CD14-positive monocyte (primary cell): ENCODE data around the gene MYB. TPM values are rescaled to one million over a fixed set of nuclear protein-coding genes. Genes with fewer than 3 reads are reported as not detected.

Experiments used
- DNase-seq, 3 donors: peaks; one replicate each; pipeline ENCODE4 v3.0.0-alpha.2; 2011 to 2022
- H2AFZ ChIP-seq: 2 replicates; pipeline ENCODE4 v1.6.0; 2012; ENCODE audit warnings: mild to moderate bottlenecking, low read depth, low read length, inconsistent platforms; ENCODE audit not compliant: insufficient read depth, poor library complexity, severe bottlenecking
- H3K27ac ChIP-seq, 2 donors: 1 replicate in 1 of 2; 2 replicates in 1 of 2; pipeline ENCODE4 v1.5.1; 2012 to 2013; ENCODE audit warnings: low read length in 2 of 2, control low read depth in 1 of 2, inconsistent platforms in 1 of 2, low read depth in 1 of 2, mild to moderate bottlenecking in 1 of 2
- H3K27me3 ChIP-seq, 2 donors: one replicate each; pipeline versions ENCODE4 v1.6.0 to v1.6.1; 2011 to 2013; ENCODE audit warnings: low read length in 2 of 2; ENCODE audit not compliant: control insufficient read depth in 2 of 2, insufficient read depth in 2 of 2
- H3K36me3 ChIP-seq, 2 donors: replicated peaks in 1 of 2; 1 replicate in 1 of 2; 2 replicates in 1 of 2; pipeline versions ENCODE4 v1.5.1 to v1.6.1; 2012 to 2013; ENCODE audit warnings: low read length in 2 of 2, control low read depth in 1 of 2, inconsistent platforms in 1 of 2, mild to moderate bottlenecking in 1 of 2; ENCODE audit not compliant: insufficient read depth in 2 of 2, control insufficient read depth in 1 of 2
- H3K4me1 ChIP-seq, 2 donors: 1 replicate in 1 of 2; 2 replicates in 1 of 2; pipeline versions ENCODE4 v1.5.1 to v1.6.1; 2012 to 2013; ENCODE audit warnings: low read length in 2 of 2, control low read depth in 1 of 2, inconsistent platforms in 1 of 2, mild to moderate bottlenecking in 1 of 2, moderate library complexity in 1 of 2; ENCODE audit not compliant: insufficient read depth in 2 of 2, control insufficient read depth in 1 of 2
- H3K4me2 ChIP-seq: replicated peaks from 2 replicates; pipeline ENCODE3; 2012; ENCODE audit warnings: low read length, moderate library complexity, mild to moderate bottlenecking; ENCODE audit not compliant: poor library complexity, severe bottlenecking; ENCODE audit errors: extremely low read depth
- H3K4me3 ChIP-seq, 3 experiments: fragments of 200-600 bp in 1 of 3; sonication (generic) in 1 of 3; replicated peaks in 1 of 3; 1 replicate in 2 of 3; 2 replicates in 1 of 3; pipeline ENCODE4 v1.5.1; 2011 to 2013; ENCODE audit warnings: low read length in 3 of 3, mild to moderate bottlenecking in 3 of 3, control low read depth in 2 of 3, low read depth in 2 of 3, inconsistent platforms in 1 of 3, moderate library complexity in 1 of 3
- H3K79me2 ChIP-seq: 2 replicates; pipeline ENCODE4 v1.6.0; 2012; ENCODE audit warnings: mild to moderate bottlenecking, control low read depth, inconsistent platforms, low read length, moderate library complexity; ENCODE audit not compliant: insufficient read depth
- H3K9ac ChIP-seq: 2 replicates; pipeline ENCODE4 v1.6.0; 2017; ENCODE audit warnings: low read length, mild to moderate bottlenecking; ENCODE audit not compliant: insufficient read depth, poor library complexity, severe bottlenecking
- H3K9me3 ChIP-seq, 2 donors: replicated peaks in 1 of 2; 1 replicate in 1 of 2; 2 replicates in 1 of 2; pipeline versions ENCODE4 v1.5.1 to v1.6.1; 2012 to 2013; ENCODE audit warnings: low read length in 2 of 2, control low read depth in 1 of 2; ENCODE audit not compliant: control insufficient read depth in 1 of 2, insufficient read depth in 1 of 2
- H4K20me1 ChIP-seq: 2 replicates; pipeline ENCODE4 v1.6.0; 2012; ENCODE audit warnings: mild to moderate bottlenecking, low read length, control low read depth, moderate library complexity; ENCODE audit not compliant: insufficient read depth
- H3K27ac Mint-ChIP-seq, 7 donors: one replicate each; pipeline ENCODE4 v1.8.0; 2020; ENCODE audit warnings: mild to moderate bottlenecking in 7 of 7, mixed read lengths in 7 of 7, moderate library complexity in 6 of 7, inconsistent platforms in 2 of 7
- H3K27me3 Mint-ChIP-seq, 3 donors: one replicate each; pipeline ENCODE4 v1.8.0; 2021 to 2022; ENCODE audit warnings: low read depth in 3 of 3, mild to moderate bottlenecking in 3 of 3, mixed read lengths in 3 of 3, moderate library complexity in 3 of 3, inconsistent platforms in 1 of 3
- H3K36me3 Mint-ChIP-seq, 2 donors: one replicate each; pipeline ENCODE4 v1.8.0; 2020; ENCODE audit warnings: mixed read lengths in 2 of 2, inconsistent platforms in 1 of 2, mild to moderate bottlenecking in 1 of 2
- H3K4me1 Mint-ChIP-seq: one replicate; pipeline ENCODE4 v1.8.0; 2020; ENCODE audit warnings: mild to moderate bottlenecking, mixed read lengths
- H3K4me3 Mint-ChIP-seq, 2 donors: one replicate each; pipeline ENCODE4 v1.8.0; 2020; ENCODE audit warnings: mild to moderate bottlenecking in 2 of 2, mixed read lengths in 2 of 2, moderate library complexity in 1 of 2
- H3K9me3 Mint-ChIP-seq, 7 donors: one replicate each; pipeline ENCODE4 v1.8.0; 2020 to 2022; ENCODE audit warnings: mixed read lengths in 7 of 7, mild to moderate bottlenecking in 6 of 7, moderate library complexity in 6 of 7, inconsistent platforms in 2 of 7
- CTCF ChIP-seq: fragments of 200-600 bp; IDR thresholded peaks from one replicate; pipeline ENCODE4 v1.8.0; 2022; ENCODE audit warnings: antibody characterized with exemption, mild to moderate bottlenecking
- WGBS: methylation state at CpG from one replicate; pipeline ENCODE4 v1.1.5; 2013; ENCODE audit warnings: missing lambda C conversion rate; ENCODE audit not compliant: insufficient coverage; 5-methylcytosine and 5-hydroxymethylcytosine counted together
- intact Hi-C, 2 donors: fragments of 100-400 bp; cut with micrococcal nuclease; formaldehyde crosslinking; loops; one replicate each; pipeline versions ENCODE4 v1.15.0 to v1.15.1; 2023
- polyA plus RNA-seq, 3 donors: library from polyadenylated mRNA; depleted of rRNA in 1 of 3; unstranded in 2 of 3; stranded (reverse) in 1 of 3; fragments of 300-500 nt in 2 of 3; fragments of >200 nt in 1 of 3; fragmentation: Illumina TruSeq in 2 of 3; gene quantifications; 1 replicate in 2 of 3; 2 replicates in 1 of 3; pipeline ENCODE4 v1.2.3, GENCODE V29; 2012 to 2021

MYB gene
- polyA plus RNA-seq, 3 donors: 1.5 to 2.2 (median 1.7) TPM

- Histone ChIP-seq H3K4me1 (peaks cover 70 to 86% of the 10 kb centered on the region in 2 donors), H3K27ac (peak overlapping the region; percentile 64 to 72), H3K4me2 (peak overlapping the region; percentile 74), H4K20me1 (no peaks in the 10 kb centered on the region), H2AFZ (peak overlapping the region; percentile 51), H3K4me3 (peak overlapping the region; percentile 30 to 79 (median 43)), H3K79me2 (peaks cover 89% of the 10 kb centered on the region), H3K36me3 (peaks cover 5 to 7% of the 10 kb centered on the region in 2 donors), H3K9me3 (no peaks in the 10 kb centered on the region), H3K27me3 (no peaks in the 10 kb centered on the region), H3K9ac (peak overlapping the region; percentile 9)
- intact Hi-C loops: no loop called here
- TF ChIP-seq CTCF: no peak
- no peaks in the 10 kb centered on the region for H3K9me3 Mint-ChIP-seq
- H3K27ac Mint-ChIP-seq: peak overlapping the region; percentile 81 to 94 (median 90)
- H3K4me3 Mint-ChIP-seq: peak overlapping the region; percentile 81 to 93
- H3K4me1 Mint-ChIP-seq: peaks cover 77% of the 10 kb centered on the region
- WGBS: 7% methylated on average over 3 of the region's 6 CpGs
- peaks cover 8% of the 10 kb centered on the region in 2 donors for H3K36me3 Mint-ChIP-seq
- no peaks in the 10 kb centered on the region for H3K27me3 Mint-ChIP-seq
- DNase-seq: peak in 2 of 3 donors; percentile 50 to 68
These were observed 14.4 kb downstream of the MYB start for GRCh38 chr6:135195522-135195921.

- DNase-seq: no peak
- peak overlapping the region in 1 of 3 experiments; percentile 79 for H3K4me3 ChIP-seq
- Mint-ChIP-seq H3K27ac (peak overlapping the region; percentile 25 to 88 (median 64)), H3K9me3 (no peaks in the 10 kb centered on the region), H3K27me3 (no peaks in the 10 kb centered on the region), H3K4me3 (peak overlapping the region; percentile 7 to 78), H3K36me3 (peaks cover 8% of the 10 kb centered on the region in 2 donors), H3K4me1 (peaks cover 64% of the 10 kb centered on the region)
- H3K27me3 ChIP-seq: no peaks in the 10 kb centered on the region
- intact Hi-C loops: loop anchor here in 1 of 2 donors (2.0 kb wide), 1 partner anchor 14 kb away; no protein-coding TSS in a partner anchor
- peak overlapping the region; percentile 74 for H3K4me2 ChIP-seq
- no peak overlapping the region for H3K9ac ChIP-seq
- TF ChIP-seq CTCF: no peak
- H3K9me3 ChIP-seq: no peaks in the 10 kb centered on the region
- peak overlapping the region; percentile 29 to 72 for H3K27ac ChIP-seq
- H3K4me1 ChIP-seq: peaks cover 57 to 72% of the 10 kb centered on the region in 2 donors
- 69% methylated on average over 9 of the region's 10 CpGs for WGBS
- peaks cover 8 to 16% of the 10 kb centered on the region in 2 donors for H3K36me3 ChIP-seq
- H2AFZ ChIP-seq: peak overlapping the region; percentile 57
- peaks cover 90% of the 10 kb centered on the region for H3K79me2 ChIP-seq
- H4K20me1 ChIP-seq: no peaks in the 10 kb centered on the region
These were observed 15.8 kb downstream of the MYB start for GRCh38 chr6:135196739-135197510.
